ENCODE measurements around the gene VSTM4. TPM values are rescaled to one million over a fixed set of nuclear protein-coding genes. Genes with fewer than 3 reads are reported as not detected.

VSTM4 gene, protein sequence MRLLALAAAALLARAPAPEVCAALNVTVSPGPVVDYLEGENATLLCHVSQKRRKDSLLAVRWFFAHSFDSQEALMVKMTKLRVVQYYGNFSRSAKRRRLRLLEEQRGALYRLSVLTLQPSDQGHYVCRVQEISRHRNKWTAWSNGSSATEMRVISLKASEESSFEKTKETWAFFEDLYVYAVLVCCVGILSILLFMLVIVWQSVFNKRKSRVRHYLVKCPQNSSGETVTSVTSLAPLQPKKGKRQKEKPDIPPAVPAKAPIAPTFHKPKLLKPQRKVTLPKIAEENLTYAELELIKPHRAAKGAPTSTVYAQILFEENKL
- 1 to 10 TPM; 1.8 to 4.0 (median 2.6) TPM for total RNA-seq

DNA sequence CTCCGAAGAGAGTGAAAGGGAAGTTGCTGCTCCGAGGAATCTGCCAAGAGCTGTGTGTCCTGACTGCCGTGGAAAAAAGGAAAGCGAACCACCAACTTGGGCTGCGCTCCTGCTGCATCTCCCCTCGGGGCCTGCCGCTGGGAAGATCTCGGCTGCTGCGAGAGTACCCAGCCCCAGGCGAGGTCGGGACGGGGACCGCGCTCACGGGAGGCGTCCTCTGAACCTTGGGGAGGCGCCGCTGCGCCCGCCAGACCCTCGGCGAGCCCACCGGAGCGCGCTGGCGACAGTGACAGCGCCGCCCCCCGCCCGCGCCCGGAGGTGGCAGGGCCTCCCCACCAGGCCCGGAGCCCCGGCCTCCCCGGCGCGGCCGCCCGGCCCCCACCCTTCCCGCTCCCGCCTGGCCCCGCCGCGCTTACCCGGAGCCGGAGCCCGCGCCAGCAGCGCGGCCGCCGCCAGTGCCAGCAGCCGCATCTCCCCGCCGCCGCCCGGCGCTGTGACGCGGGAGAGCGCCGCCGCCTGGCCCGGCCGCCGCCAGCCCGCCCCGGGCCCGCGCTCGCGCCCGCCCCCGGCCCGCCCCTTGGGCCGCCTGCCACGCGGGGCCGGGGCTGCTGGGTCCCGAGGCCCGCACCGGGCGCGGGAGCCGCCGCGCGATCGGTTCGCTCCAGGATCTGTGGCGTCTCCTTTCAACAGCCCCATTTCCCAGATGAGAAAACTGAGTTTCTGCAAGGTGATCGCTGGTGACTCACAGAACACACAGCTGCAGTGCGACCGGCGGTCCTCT is at the start of gene VSTM4:
VSTM4 (minus strand) TSS at position 508 of the 781 bp plus-strand sequence; CDS start at position 471, 37 bp downstream.
- Histone ChIP-seq H3K27me3 (no peaks in the 10 kb centered on the region), H3K4me3 (peak within 1 kb of the TSS; percentile 55 to 70 (median 62)), H3K36me3 (no peaks in the 10 kb centered on the region), H3K27ac (peak within 1 kb of the TSS; percentile 50 to 69 (median 60)), H3K4me1 (peaks cover 8 to 12% of the 10 kb centered on the region in 2 donors), H3K9me3 (no peaks in the 10 kb centered on the region)
- DNase-seq (no peak), ATAC-seq (peak; percentile 60)
- intact Hi-C loops (cut with DNase I; ENCODE audit: low total_unique reads) (loop anchor here (10.0 kb wide), 1 partner anchor 130 kb away; no protein-coding TSS in a partner anchor), in situ Hi-C loops (cut with MboI; ENCODE audit: low sequenced_read_pairs in 4 of 4) (no loop called here)
- TF ChIP-seq, protein P1, sequence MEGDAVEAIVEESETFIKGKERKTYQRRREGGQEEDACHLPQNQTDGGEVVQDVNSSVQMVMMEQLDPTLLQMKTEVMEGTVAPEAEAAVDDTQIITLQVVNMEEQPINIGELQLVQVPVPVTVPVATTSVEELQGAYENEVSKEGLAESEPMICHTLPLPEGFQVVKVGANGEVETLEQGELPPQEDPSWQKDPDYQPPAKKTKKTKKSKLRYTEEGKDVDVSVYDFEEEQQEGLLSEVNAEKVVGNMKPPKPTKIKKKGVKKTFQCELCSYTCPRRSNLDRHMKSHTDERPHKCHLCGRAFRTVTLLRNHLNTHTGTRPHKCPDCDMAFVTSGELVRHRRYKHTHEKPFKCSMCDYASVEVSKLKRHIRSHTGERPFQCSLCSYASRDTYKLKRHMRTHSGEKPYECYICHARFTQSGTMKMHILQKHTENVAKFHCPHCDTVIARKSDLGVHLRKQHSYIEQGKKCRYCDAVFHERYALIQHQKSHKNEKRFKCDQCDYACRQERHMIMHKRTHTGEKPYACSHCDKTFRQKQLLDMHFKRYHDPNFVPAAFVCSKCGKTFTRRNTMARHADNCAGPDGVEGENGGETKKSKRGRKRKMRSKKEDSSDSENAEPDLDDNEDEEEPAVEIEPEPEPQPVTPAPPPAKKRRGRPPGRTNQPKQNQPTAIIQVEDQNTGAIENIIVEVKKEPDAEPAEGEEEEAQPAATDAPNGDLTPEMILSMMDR (IDR thresholded peaks at IDR 0.05 in 4 of 5, conservative IDR thresholded peaks at IDR 0.05 in 1 of 5), result no peak
- peak in 1 of 2 donors; percentile 33 for TF ChIP-seq POLR2A (IDR thresholded peaks at IDR 0.05)

DNA sequence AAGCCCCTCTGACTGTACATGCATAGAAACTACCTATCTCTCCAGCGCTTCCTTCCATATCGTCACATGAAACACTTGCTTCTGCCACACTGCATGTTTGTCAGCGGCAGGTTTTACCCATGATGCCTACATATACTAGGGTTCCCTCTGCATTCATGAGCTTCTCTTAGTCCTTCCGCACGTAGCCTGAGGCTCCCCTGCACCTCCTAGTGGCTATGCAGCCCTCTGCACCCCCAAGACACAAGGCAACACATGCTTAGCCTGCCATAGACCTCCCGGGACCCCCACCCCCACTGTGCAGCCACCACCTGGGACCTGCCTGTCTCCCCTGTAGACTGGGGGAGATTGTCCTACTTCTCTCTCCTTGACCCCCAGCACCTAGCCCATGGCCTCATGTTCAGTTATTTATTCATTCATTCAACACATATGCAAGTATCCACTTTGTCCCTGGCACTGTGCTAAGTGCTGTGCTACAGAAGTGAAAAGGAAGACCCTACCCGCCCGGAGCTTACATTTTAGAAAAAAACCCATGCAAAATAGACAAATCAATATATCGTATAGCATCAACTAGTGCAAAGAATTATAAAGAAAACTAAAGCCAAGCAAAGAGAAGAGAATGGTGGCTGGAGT is 49.4 kb upstream of the VSTM4 start:
- DNase-seq, result no peak
- H3K4me1 ChIP-seq, result no peaks in the 10 kb centered on the region
- ATAC-seq, result no peak
- H3K27me3 ChIP-seq, result no peaks in the 10 kb centered on the region
- H3K9me3 ChIP-seq, result no peaks in the 10 kb centered on the region
- intact Hi-C loops (cut with DNase I; ENCODE audit: low total_unique reads) (loop anchor here (1.0 to 5.0 kb wide), 2 partner anchors 185 to 507 kb away; no protein-coding TSS in a partner anchor), in situ Hi-C loops (cut with MboI; ENCODE audit: low sequenced_read_pairs in 4 of 4) (loop anchor here in 2 of 4 donors (10.0 to 25.0 kb wide), 2 partner anchors 180 to 502 kb away; no protein-coding TSS in a partner anchor)
- no peaks in the 10 kb centered on the region for H3K36me3 ChIP-seq
- H3K4me3 ChIP-seq, result no peak overlapping the region
- no peak overlapping the region for H3K27ac ChIP-seq
- TF ChIP-seq POLR2A (IDR thresholded peaks at IDR 0.05), result no peak
- TF ChIP-seq, protein P1 (IDR thresholded peaks at IDR 0.05 in 4 of 5, conservative IDR thresholded peaks at IDR 0.05 in 1 of 5), result peak; percentile 22 to 44 (median 36)

DNA sequence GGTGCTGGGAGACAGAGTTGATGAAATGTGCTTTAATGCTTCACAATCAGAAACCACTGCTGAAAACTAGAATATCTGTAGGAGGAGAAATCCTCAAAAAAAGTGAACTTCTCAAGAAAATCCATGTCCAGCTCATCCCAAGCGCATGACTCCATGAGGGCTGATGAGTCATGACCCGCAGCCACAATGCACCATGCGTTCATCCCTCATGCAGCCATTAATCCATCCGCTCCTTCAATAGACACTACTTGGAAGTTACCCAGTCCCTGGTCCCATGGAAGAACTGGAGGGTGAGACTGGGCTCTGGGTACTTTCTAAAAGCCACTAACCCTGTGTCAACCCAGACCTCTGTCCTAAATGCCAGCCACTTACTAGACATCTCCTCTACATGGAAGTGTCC is 48.4 kb upstream of the VSTM4 start:
- Histone ChIP-seq H3K4me1 (no peaks in the 10 kb centered on the region), H3K27ac (no peak overlapping the region), H3K36me3 (no peaks in the 10 kb centered on the region), H3K27me3 (no peaks in the 10 kb centered on the region), H3K4me3 (no peak overlapping the region), H3K9me3 (no peaks in the 10 kb centered on the region)
- DNase-seq (no peak), ATAC-seq (no peak)
- intact Hi-C loops (cut with DNase I; ENCODE audit: low total_unique reads) (loop anchor here (1.0 to 5.0 kb wide), 2 partner anchors 184 to 506 kb away; no protein-coding TSS in a partner anchor), in situ Hi-C loops (cut with MboI; ENCODE audit: low sequenced_read_pairs in 4 of 4) (loop anchor here in 2 of 4 donors (10.0 to 25.0 kb wide), 2 partner anchors 179 to 501 kb away; no protein-coding TSS in a partner anchor)
- TF ChIP-seq, protein P1 (IDR thresholded peaks at IDR 0.05 in 4 of 5, conservative IDR thresholded peaks at IDR 0.05 in 1 of 5), result no peak
- no peak for TF ChIP-seq POLR2A (IDR thresholded peaks at IDR 0.05)

DNA sequence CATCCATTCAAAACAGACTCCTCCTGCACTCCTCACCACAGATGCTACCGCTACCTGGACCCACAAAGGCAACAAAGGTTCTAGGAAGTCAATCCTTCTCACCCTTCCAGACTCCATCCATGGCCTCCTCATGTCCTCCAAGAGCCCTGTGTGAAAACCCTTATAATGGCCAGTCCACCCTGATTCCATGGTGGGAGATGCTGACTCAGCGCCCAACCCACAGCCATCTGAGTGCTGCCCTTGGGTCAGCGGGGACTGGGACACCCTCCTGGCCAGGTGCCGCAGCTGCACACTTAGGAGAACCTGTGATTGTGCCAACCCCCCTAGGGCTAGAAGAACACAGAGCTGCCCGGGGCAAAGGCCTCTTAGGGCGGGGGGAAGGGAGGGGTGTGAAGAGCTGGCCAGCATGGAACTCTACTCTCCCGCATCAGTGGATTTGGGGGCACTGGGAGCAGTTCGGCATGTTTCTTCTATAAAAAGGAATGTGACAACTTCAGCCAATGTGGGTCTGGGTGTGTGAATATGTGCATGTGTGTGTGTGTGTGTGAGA is 47.5 kb upstream of the VSTM4 start:
- Histone ChIP-seq H3K36me3 (no peaks in the 10 kb centered on the region), H3K27ac (no peak overlapping the region), H3K4me3 (no peak overlapping the region), H3K27me3 (no peaks in the 10 kb centered on the region), H3K4me1 (no peaks in the 10 kb centered on the region), H3K9me3 (no peaks in the 10 kb centered on the region)
- intact Hi-C loops (cut with DNase I; ENCODE audit: low total_unique reads), result loop anchor here (5.0 kb wide), 1 partner anchor 506 kb away; no protein-coding TSS in a partner anchor
- in situ Hi-C loops (cut with MboI; ENCODE audit: low sequenced_read_pairs in 4 of 4), result loop anchor here in 2 of 4 donors (10.0 to 25.0 kb wide), 2 partner anchors 178 to 501 kb away; no protein-coding TSS in a partner anchor
- no peak for TF ChIP-seq POLR2A (IDR thresholded peaks at IDR 0.05)
- TF ChIP-seq, protein P1 (IDR thresholded peaks at IDR 0.05 in 4 of 5, conservative IDR thresholded peaks at IDR 0.05 in 1 of 5), result no peak
- DNase-seq, result no peak
- no peak for ATAC-seq
